GM12878 (cell line): ENCODE measurements around the gene GARS1.

Source experiments
- ATF7 ChIP-seq: fragments of 450-650 bp; IDR thresholded peaks from 2 replicates; pipeline ENCODE4 v1.6.1; 2016; ENCODE audit warnings: low read depth, mild to moderate bottlenecking
- CREB1 ChIP-seq: IDR thresholded peaks from 2 replicates; pipeline ENCODE4 v1.6.1; 2012; ENCODE audit warnings: low read depth, mild to moderate bottlenecking, inconsistent platforms
- EGR1 ChIP-seq, 2 experiments: IDR thresholded peaks; 1 replicate in 1 of 2; 2 replicates in 1 of 2; pipeline ENCODE4 v1.6.1; 2011 to 2012; ENCODE audit warnings: low read depth in 2 of 2, low read length in 2 of 2, borderline replicate concordance in 1 of 2, mild to moderate bottlenecking in 1 of 2, moderate library complexity in 1 of 2
- FOXK2 ChIP-seq: fragments of 450-650 bp; IDR thresholded peaks from 2 replicates; pipeline ENCODE4 v1.6.1; 2017; ENCODE audit warnings: mild to moderate bottlenecking, moderate library complexity
- PAX5 ChIP-seq: IDR thresholded peaks from 2 replicates; pipeline ENCODE4 v1.6.1; 2011; ENCODE audit warnings: low read depth, low read length, borderline replicate concordance
- POLR2A ChIP-seq: IDR thresholded peaks from 2 replicates; pipeline ENCODE4 v1.6.1; 2011; ENCODE audit warnings: low read depth, mild to moderate bottlenecking, low read length
- RELA ChIP-seq: fragments of 450-650 bp; IDR thresholded peaks from 2 replicates; pipeline ENCODE4 v1.8.0; 2014; ENCODE audit warnings: borderline replicate concordance; ENCODE audit not compliant: partially characterized antibody
- SRF ChIP-seq, 2 experiments: IDR thresholded peaks; 2 replicates each; pipeline ENCODE4 v1.6.1; 2011; ENCODE audit warnings: low read depth in 2 of 2, low read length in 2 of 2, mild to moderate bottlenecking in 1 of 2, moderate library complexity in 1 of 2
- TF ChIP-seq, protein P1 (sequence below), 3 experiments: IDR thresholded peaks in 2 of 3; conservative IDR thresholded peaks in 1 of 3; 2 replicates each; pipeline ENCODE4 v1.5.1; 2011; ENCODE audit warnings: low read depth in 3 of 3, low read length in 3 of 3, mild to moderate bottlenecking in 3 of 3, control low read depth in 2 of 3, moderate library complexity in 2 of 3, inconsistent platforms in 1 of 3, mixed read lengths in 1 of 3; ENCODE audit not compliant: control insufficient read depth in 2 of 3, insufficient read depth in 1 of 3; ENCODE audit errors: extremely low read depth in 1 of 3
- TF ChIP-seq, protein P2 (sequence below): IDR thresholded peaks from 2 replicates; pipeline ENCODE4 v1.6.1; 2011; ENCODE audit warnings: low read depth, mild to moderate bottlenecking, low read length, moderate library complexity, borderline replicate concordance; ENCODE audit errors: extremely low read depth
- TF ChIP-seq, protein P3 (sequence below): IDR thresholded peaks from 2 replicates; pipeline ENCODE4 v1.6.1; 2012; ENCODE audit warnings: low read length, inconsistent platforms

DNA sequence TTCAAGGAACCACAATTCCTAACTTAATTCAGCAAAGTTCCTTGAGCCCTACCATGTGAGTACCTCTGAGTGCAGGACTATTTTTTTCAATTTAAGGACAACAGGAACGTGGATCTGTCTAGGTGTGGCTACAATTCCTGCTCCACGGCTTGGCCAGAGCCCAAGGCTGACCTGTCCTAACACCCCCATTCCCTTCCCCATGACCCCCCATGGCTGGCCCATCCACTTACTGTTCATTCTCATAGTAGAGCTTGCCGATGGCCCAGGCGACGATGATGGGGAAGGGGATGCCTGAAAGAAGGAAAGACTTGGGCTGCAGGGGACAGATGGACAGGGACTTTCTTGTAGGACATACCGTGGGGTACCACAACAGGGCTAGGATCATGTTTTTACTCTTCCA is 67.2 kb downstream of the GARS1 start:
- no peak for TF ChIP-seq EGR1 (IDR thresholded peaks at IDR 0.05; ENCODE audit: borderline replicate concordance in 1 of 2, low read depth in 2 of 2, low read length in 2 of 2)
- TF ChIP-seq CREB1: no peak
- TF ChIP-seq POLR2A: no peak
- no peak for TF ChIP-seq FOXK2
- TF ChIP-seq, protein P1, sequence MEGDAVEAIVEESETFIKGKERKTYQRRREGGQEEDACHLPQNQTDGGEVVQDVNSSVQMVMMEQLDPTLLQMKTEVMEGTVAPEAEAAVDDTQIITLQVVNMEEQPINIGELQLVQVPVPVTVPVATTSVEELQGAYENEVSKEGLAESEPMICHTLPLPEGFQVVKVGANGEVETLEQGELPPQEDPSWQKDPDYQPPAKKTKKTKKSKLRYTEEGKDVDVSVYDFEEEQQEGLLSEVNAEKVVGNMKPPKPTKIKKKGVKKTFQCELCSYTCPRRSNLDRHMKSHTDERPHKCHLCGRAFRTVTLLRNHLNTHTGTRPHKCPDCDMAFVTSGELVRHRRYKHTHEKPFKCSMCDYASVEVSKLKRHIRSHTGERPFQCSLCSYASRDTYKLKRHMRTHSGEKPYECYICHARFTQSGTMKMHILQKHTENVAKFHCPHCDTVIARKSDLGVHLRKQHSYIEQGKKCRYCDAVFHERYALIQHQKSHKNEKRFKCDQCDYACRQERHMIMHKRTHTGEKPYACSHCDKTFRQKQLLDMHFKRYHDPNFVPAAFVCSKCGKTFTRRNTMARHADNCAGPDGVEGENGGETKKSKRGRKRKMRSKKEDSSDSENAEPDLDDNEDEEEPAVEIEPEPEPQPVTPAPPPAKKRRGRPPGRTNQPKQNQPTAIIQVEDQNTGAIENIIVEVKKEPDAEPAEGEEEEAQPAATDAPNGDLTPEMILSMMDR (IDR thresholded peaks at IDR 0.05 in 2 of 3, conservative IDR thresholded peaks at IDR 0.05 in 1 of 3; ENCODE audit: control insufficient read depth in 2 of 3, extremely low read depth in 1 of 3, insufficient read depth in 1 of 3, low read depth in 3 of 3, low read length in 3 of 3): no peak
- TF ChIP-seq RELA: no peak
- no peak for TF ChIP-seq SRF (IDR thresholded peaks at IDR 0.05; ENCODE audit: low read depth in 2 of 2, low read length in 2 of 2)
- TF ChIP-seq ATF7: no peak
- TF ChIP-seq, protein P2, sequence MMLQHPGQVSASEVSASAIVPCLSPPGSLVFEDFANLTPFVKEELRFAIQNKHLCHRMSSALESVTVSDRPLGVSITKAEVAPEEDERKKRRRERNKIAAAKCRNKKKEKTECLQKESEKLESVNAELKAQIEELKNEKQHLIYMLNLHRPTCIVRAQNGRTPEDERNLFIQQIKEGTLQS: no peak
- TF ChIP-seq, protein P3, sequence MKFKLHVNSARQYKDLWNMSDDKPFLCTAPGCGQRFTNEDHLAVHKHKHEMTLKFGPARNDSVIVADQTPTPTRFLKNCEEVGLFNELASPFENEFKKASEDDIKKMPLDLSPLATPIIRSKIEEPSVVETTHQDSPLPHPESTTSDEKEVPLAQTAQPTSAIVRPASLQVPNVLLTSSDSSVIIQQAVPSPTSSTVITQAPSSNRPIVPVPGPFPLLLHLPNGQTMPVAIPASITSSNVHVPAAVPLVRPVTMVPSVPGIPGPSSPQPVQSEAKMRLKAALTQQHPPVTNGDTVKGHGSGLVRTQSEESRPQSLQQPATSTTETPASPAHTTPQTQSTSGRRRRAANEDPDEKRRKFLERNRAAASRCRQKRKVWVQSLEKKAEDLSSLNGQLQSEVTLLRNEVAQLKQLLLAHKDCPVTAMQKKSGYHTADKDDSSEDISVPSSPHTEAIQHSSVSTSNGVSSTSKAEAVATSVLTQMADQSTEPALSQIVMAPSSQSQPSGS: no peak
- TF ChIP-seq PAX5: no peak
